Epithelial cell of proximal tubule (primary cell): ENCODE data around the gene SLC36A1. TPM values are rescaled to one million over a fixed set of nuclear protein-coding genes. Genes with fewer than 3 reads are reported as not detected.

ENCODE experiments used
- DNase-seq: peaks from one replicate; pipeline ENCODE4 v3.0.0-alpha.2; 2011; ENCODE audit warnings: low read depth
- H3K4me3 ChIP-seq: 2 replicates; pipeline ENCODE4 v1.5.1; 2011; ENCODE audit warnings: low read depth, mild to moderate bottlenecking, low read length
- total RNA-seq: library from RNA; depleted of rRNA; stranded (reverse); fragments of >200 nt; gene quantifications from 2 replicates; pipeline ENCODE4 v1.2.3, GENCODE V29; 2015
- TF ChIP-seq, protein P1 (sequence below): conservative IDR thresholded peaks from 2 replicates; pipeline ENCODE4 v1.5.1; 2012; ENCODE audit warnings: low read depth, mild to moderate bottlenecking, low read length

The SLC36A1 gene
- total RNA-seq, 1 donor from 2014 or later, result 2.4 TPM

DNA sequence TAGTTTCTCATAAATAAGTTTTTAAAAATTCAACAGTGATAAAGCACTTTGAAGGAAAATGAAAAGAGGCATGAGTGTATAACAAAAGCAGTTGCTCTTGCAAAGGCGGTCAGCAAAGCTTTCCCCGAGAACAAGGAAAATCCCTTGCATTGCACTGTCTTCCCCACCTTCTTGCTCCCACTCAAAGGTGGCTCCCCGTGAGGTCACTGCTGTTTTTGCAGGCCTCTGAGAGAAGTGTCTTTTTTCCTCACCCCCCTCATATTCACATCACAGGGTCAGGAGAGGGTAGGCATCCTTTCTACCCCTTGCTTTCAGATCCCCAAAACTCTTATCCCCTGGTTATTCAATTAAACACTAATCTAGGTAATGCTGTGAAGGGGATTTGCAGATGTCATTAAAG, 15.2 kb upstream of the SLC36A1 start:
- H3K4me3 ChIP-seq, result no peak overlapping the region
- TF ChIP-seq, protein P1, sequence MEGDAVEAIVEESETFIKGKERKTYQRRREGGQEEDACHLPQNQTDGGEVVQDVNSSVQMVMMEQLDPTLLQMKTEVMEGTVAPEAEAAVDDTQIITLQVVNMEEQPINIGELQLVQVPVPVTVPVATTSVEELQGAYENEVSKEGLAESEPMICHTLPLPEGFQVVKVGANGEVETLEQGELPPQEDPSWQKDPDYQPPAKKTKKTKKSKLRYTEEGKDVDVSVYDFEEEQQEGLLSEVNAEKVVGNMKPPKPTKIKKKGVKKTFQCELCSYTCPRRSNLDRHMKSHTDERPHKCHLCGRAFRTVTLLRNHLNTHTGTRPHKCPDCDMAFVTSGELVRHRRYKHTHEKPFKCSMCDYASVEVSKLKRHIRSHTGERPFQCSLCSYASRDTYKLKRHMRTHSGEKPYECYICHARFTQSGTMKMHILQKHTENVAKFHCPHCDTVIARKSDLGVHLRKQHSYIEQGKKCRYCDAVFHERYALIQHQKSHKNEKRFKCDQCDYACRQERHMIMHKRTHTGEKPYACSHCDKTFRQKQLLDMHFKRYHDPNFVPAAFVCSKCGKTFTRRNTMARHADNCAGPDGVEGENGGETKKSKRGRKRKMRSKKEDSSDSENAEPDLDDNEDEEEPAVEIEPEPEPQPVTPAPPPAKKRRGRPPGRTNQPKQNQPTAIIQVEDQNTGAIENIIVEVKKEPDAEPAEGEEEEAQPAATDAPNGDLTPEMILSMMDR, result no peak
- DNase-seq, result no peak

DNA sequence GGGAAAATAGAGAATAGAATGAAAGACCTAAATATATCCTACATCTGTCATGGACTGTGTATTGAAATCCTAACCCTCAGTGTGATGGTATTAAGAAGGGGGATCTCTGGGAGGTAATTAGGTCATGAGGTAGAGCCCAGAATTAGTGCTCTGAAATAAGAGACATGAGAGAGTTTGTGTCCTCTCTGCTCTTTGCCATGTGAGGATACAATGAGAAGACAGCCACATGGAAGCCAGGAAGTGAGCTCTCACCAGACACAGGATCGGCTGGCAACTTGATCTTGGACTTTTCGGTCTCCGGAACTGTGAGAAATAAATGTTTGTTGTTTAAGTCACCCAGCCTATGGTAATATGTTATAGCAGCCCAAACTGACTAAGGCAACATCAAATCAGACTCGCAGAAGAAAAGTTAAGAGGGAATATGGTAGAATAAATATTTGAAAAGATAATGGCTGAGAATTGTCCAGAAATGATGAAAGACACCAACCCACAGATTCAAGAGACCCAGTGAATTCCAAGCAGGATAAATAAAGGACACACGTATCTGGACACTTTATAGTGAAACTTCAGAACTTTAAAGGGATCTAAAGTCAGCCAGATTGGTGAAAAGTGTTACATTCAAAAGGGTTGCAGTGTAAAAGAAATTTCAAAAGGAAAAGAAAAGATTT, 12.7 kb upstream of the SLC36A1 start:
- TF ChIP-seq, protein P1, result no peak
- no peak for DNase-seq
- no peak overlapping the region for H3K4me3 ChIP-seq

DNA sequence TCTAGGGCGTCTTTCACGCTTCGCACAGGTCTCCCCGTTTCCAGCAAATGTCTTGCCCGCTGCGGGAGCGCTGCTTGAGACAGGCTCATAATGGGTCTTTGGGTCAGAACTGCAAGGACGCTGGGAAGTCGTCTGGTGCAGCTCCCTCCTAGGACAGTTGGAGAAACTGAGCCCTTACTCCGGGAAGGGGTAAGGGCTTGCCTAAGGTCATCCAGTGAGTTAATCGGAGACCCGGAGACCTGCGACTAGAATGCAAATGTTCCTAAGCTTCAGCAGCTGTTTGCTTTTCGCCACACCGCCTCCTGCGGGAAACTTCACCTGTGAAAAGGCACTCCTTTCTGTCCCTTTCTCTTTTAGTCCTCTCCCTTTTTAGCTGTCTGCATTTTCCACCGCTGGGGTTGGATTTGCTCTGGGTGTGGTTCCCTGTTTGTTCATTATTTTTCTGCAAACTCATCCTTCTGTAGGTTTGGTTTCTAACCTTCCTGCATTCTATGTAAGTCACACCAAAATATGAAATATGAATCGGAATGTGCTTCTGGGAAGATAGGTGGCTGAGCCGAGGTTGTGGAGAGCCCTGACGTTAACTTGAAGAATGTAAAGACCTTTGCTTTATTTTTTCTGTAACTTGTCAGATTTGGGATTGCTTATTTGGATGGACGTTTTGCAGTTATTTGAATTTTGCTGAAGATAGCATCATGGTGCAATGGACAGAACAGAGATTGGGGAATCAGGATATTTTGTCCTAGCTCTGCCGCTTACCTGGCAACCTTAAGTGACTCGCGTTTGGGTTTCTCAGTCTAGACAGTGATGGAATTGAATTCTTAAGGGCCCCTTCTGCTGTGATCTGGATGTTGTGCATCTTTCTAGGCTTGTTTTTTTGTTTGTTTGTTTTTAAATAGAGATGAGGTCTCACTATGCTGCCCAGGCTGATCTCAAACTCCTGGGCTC, 909 bp downstream of the SLC36A1 start:
- H3K4me3 ChIP-seq, result peak overlapping the region; percentile 96
- no peak for DNase-seq
- TF ChIP-seq, protein P1, result peak; percentile 37

DNA sequence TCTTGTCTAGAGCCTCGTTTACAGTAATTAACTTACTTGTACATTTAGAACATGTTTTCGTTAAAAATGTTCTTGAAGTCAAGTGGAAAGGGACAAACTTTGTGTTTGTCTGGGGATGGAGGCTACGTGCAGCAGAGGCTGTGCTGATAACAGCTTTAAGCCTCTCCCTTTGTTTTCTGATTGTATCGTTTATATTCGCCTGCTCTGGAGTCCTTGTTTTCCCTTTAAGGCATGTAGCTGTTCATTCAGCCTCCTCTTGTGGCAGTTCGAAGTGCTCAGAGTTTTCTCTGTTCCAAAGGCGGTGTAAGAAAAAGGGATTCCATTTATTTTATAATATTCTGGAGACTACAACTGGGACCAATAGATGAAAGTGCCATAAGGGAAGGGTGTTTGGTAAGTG, 1.9 kb downstream of the SLC36A1 start:
- DNase-seq, result no peak
- TF ChIP-seq, protein P1, result no peak
- no peak overlapping the region for H3K4me3 ChIP-seq

DNA sequence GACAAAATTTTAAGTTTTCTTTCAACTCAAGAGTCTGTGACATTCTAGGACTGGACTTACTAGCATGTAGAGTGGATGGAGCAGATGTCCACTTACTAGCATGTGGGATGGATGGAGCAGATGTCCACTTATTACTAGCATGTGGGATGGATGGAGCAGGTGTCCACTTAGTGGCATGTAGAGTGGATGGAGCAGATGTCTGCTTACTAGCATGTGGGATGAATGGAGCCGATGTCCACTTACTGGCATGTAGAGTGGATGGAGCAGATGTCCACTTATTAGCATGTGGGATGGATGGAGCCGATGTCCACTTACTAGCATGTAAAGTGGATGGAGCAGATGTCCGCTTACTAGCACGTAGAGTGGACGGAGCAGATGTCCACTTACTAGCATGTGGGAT, 2.4 kb downstream of the SLC36A1 start:
- no peak overlapping the region for H3K4me3 ChIP-seq
- TF ChIP-seq, protein P1, result no peak
- no peak for DNase-seq

DNA sequence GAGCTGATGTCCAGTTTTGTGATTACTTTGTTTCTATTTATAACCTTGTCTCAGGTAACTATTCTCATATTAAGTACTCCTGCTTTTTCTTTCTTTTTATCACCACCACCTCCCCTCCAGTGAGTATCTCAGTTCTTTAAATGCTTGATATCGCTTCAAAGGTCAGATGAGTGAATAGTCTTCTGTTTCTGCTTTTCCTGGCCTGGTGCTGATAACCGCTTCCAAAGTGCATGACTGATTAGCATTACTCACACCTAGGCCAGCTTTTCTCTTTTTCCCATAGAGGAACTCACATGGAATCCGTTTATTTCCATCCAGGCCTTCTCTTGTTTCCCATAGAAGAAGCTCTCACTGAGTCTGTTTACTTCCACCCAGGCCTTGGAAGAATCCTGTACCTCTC, 3.2 kb downstream of the SLC36A1 start:
- TF ChIP-seq, protein P1, result no peak
- H3K4me3 ChIP-seq, result no peak overlapping the region
- no peak for DNase-seq
